HG03280 (cell line): Measurements from ENCODE around the gene PLD1.
"Not testable (repeated sequence)": the region's sequence is repeated elsewhere in the genome, so short reads cannot be mapped to it uniquely, and the experiment has no call there.

ENCODE experiments used
- ATAC-seq: cut with Tn5 transposase; IDR thresholded peaks from one replicate; pipeline ENCODE4 v1.9.1; 2021; ENCODE audit warnings: mild to moderate bottlenecking, moderate library complexity; ENCODE audit not compliant: unreplicated experiment

Gene PLD1

DNA sequence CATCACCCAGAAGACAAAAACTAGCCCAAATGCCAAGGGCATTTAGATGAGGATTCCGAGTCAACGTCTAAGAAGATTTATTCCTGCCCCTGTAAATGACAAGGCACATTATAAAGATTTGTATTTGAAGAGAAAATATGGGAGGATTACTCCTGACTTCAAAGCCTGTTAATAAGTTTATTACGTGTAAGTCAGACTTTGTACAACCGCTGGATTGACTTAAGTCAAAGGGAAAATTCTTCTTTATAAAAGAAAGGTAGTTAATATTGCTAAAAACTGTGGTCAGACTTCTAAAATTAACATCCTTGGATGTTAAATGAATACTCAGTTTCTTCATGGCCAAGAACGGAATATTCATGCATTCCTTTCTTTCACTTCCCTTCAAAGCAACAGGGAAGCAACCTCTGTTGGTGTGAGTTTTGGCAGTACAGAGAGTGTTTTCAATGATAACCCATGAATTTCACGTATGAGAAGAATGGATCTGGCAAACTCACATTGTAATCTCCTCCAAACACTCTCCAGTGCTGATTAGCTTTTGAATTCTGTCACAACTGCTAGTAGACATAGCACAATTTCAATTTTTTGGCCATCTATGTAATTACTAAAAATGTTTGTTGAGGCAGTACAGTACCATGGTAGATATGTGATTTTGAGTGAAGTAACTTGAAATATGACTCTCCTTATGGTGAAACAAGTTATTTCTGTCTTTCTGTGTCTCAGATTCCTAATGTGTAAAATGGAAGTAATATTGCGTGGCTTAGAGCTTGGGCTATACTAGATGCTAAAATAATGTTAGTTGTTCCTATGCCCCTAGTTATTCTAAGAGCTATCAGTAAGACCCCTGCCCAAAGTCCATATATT, 62.0 kb downstream of the PLD1 start:
- ATAC-seq: no peak

DNA sequence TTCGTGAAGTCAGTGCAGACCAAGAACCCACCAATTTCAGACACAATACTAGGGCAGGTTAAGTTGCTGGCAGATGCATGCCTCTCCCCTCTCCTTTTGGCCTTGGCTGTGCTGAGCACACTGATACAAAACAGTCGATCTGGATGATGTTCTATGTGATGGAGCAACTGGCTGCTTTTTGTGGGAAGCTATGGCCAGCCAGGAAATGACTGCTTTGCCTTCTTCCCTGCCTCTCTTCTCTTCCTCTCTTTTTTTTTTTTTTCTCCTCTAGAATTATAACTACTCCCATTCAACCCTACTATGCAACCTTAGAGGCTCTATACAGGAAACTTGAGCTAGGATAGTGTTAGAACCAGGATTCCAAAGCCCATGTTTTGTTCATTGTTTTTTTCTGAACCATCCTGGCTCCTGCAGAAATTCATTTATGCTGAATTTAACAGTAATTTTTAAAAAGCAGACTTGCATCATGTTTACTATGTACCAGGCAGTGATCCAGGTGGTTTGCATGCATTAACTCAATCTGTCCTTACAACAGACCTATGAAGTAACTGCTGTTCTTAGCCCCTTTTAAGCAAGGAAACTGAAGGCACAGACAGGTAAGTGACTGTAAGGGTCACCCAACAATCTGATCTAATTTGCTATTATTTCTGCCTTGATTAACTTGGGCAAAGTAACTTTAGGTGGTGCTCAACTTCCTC, 62.9 kb downstream of the PLD1 start:
- no peak for ATAC-seq

- not testable (repeated sequence) for ATAC-seq
Observed at GRCh38 chr3:171746320-171747222, 63.7 kb downstream of the PLD1 start.

- no peak for ATAC-seq
Observed at GRCh38 chr3:171745577-171746319, 64.5 kb downstream of the PLD1 start.

DNA sequence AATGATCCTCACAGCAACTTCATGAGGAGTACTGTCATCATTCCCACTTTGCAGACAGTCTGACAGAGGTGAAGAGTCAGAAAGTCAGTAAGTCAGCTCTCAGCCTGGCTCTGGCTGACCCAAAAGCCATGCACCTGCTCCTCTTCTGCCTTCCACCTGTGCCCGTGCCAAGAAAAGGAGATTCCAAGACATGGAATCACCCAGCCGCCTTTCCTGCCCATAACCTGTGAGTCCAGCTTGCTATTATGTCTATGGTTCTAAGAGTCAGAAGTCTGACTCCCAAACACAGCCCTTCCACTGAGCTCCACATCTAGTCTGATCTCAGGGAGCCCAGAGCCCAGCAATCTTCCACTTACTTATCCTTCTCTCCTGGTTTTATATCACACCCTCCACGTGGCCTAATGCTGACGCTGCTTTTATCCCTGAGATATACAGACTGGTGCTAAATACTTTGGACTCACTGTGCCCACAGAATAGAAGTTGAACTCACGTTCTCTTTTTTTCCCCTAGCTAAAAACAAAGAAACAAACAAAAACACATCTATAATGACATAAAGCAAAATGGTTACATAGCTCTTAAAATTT, 66.0 kb downstream of the PLD1 start:
- ATAC-seq: no peak

- ATAC-seq: no peak
Observed at GRCh38 chr3:171743327-171744157, 66.7 kb downstream of the PLD1 start.

GRCh38 chr3:171741377-171741776, 68.9 kb downstream of the PLD1 start:
- no peak for ATAC-seq

DNA sequence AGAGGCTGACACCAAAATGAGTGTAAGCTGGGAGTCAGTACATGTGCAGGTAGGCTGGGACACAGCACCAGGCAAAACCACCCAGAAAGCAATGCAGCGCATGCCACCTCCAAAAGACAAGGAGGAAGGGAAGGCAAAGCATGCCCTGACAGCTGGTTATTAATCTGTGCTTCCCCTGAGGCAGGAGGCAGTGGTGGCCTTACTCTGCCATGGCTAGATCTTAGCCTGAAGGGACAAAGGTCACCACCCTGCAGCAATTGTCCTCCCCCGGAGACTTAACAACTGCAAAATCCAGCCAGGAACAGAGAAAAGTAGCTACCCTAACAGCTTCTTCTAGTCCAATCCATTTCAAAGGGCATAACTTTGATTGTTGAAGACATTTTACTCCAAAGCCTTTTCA, 73.7 kb downstream of the PLD1 start:
- ATAC-seq: no peak

DNA sequence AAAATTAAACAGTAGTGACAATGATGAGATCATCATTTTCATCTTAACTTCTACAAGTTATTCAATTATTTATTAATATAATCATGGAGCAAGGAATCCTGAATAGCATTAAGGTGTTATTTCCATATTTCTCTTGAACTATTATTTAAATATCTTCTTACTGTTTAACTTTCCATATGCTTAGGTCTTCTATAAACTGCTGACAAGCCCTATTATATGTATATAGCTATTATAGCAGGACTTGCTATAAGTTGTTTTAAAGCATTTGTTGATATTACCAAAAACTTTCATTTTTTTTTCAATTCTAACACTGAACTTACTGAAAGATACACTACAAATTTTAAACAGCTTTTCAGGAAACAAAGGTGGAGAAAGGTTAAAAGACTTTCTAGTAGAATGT, 76.7 kb downstream of the PLD1 start:
- ATAC-seq: no peak

DNA sequence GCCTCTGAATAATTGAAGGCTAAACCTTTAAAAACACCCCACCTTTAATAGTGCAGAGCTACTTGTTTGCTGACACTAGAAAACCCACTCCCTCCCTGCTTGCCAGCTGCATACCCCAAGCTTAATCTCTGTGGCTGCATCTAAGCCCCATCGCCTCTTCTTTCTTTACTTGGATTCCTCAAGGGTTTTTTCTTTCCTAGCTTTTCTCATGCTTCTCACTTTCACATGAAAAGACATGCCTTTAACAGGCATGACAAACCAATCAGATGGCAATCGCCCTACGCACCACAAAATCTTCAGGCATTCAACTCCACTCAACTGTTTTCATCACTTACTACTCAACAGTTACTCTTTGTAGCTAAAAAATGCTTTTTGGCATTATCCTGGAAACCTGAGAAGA, 77.5 kb downstream of the PLD1 start:
- ATAC-seq: no peak

- ATAC-seq: no peak
Observed at GRCh38 chr3:171731691-171732090, 78.6 kb downstream of the PLD1 start.

DNA sequence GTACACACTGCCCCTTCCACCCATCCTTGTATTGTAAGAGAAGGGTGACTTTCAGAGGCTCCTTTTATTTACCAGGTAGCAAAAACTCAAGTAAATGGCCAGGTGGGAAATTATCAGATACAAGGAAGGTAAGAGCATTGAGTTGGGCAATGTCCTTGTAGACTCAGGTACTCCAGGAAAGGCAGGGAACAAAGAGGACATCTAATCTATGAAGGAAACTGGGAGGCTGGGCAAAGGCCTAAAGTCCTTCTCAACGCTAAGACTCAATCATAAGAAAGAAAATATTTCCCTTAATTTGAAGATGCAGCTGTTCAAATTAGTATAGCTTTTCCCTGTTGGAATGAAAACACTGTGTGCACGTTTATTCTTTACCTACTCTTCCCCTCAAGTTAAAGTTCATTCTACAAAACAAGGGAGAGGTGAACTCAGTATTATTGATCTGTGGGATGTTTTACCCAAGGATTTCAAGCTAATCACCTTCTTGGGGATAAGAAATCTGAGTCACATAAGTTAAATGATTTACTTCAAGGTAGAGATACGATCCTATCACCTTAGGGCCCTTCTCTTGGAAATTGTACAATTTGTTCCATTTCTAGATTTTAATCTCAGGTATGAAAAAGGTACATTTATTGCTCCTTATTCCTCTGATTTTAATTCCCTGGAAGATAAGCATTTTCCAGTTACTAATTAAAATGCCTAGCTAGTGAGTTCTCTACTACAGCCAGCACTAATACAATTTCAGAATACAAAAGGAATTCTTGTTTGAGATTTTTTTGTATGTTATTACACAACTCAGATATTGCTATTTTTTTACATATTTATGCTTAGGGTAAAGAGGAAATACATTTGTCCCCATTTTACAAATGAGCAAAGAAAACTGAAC, 80.6 kb downstream of the PLD1 start:
- ATAC-seq: no peak

GRCh38 chr3:171727288-171727687, 83.0 kb downstream of the PLD1 start:
- no peak for ATAC-seq

GRCh38 chr3:171718493-171719185, 91.6 kb downstream of the PLD1 start:
- no peak for ATAC-seq

- ATAC-seq: no peak
Observed at GRCh38 chr3:171715155-171715554, 95.1 kb downstream of the PLD1 start.

DNA sequence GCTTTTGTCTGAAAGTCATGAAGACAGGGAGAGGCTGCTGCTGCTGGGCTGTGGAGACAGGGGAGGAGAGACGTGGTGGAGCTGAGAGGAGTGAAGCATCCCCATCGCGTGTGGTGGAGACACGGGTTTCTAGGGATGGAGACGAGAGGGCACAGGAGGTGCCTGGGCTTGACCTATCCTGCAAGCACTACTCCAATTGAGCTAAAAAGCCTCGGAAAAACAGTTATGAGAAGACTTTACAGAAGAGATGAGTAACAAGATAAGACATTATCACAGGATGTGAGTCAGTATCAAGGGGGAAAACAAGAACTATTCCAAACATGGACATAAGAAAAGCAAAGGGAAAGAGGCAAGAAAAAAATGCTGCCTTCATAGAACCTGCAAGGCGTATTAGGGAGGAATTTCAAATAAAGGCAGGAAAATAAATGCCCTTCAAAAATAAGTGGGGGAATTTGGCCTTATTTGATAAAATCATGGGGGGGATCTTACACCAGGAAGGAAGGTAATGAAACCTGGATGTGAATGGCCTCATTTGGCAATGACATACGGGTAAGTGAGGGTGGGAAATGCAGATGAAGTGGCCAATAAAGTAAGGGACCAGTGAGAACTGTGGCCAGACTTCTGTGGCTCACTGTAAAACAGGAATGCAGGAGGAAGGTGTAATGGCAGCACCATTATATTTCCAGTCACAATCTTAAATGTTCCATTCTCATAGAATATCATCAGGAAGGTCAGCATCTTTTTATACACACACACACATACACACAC, 97.9 kb downstream of the PLD1 start:
- ATAC-seq: no peak
